Neural progenitor cell (in vitro differentiated cells): Measurements from ENCODE around the gene PAK4. TPM values are rescaled to one million over a fixed set of nuclear protein-coding genes. Genes with fewer than 3 reads are reported as not detected.

Experiments
- DNase-seq: peaks from one replicate; pipeline ENCODE4 v3.0.0-alpha.2; 2016; ENCODE audit warnings: low spot score
- H2AFZ ChIP-seq: fragments of 200-600 bp; sonication (generic); replicated peaks from 2 replicates; pipeline ENCODE4 v1.6.1; 2016; ENCODE audit warnings: antibody characterized with exemption
- H3F3A ChIP-seq: fragments of 200-600 bp; sonication (generic); 2 replicates; pipeline ENCODE4 v1.6.1; 2016; ENCODE audit warnings: antibody characterized with exemption, low read depth
- H3K27ac ChIP-seq: fragments of 200-600 bp; sonication (generic); 2 replicates; pipeline ENCODE4 v1.5.1; 2016; ENCODE audit warnings: mild to moderate bottlenecking
- H3K27me3 ChIP-seq: fragments of 200-600 bp; sonication (generic); 2 replicates; pipeline ENCODE4 v1.6.1; 2016; ENCODE audit warnings: mild to moderate bottlenecking, moderate library complexity
- H3K36me3 ChIP-seq: fragments of 200-600 bp; sonication (generic); 2 replicates; pipeline ENCODE4 v1.5.1; 2016
- H3K4me1 ChIP-seq: fragments of 200-600 bp; sonication (generic); 2 replicates; pipeline ENCODE4 v1.6.1; 2016; ENCODE audit warnings: mixed run types
- H3K4me2 ChIP-seq: fragments of 200-600 bp; sonication (generic); 2 replicates; pipeline ENCODE4 v1.6.1; 2016
- H3K4me3 ChIP-seq: fragments of 200-600 bp; sonication (generic); 2 replicates; pipeline ENCODE4 v1.5.1; 2016
- H3K79me2 ChIP-seq: fragments of 200-600 bp; sonication (generic); 2 replicates; pipeline ENCODE4 v1.6.1; 2016; ENCODE audit warnings: low read depth
- H3K9ac ChIP-seq: fragments of 200-600 bp; sonication (generic); 2 replicates; pipeline ENCODE4 v1.6.1; 2016
- H3K9me3 ChIP-seq: fragments of 200-600 bp; sonication (generic); 2 replicates; pipeline ENCODE4 v1.5.1; 2016; ENCODE audit warnings: low read depth
- H4K20me1 ChIP-seq: fragments of 200-600 bp; sonication (generic); 2 replicates; pipeline ENCODE4 v1.6.1; 2016; ENCODE audit warnings: low read depth
- H3K27ac Mint-ChIP-seq: 3 replicates; pipeline ENCODE4 v1.8.0; 2021; ENCODE audit warnings: mixed read lengths
- H3K27me3 Mint-ChIP-seq: 2 replicates; pipeline ENCODE4 v1.8.0; 2022; ENCODE audit warnings: low read depth, mild to moderate bottlenecking, inconsistent platforms, moderate library complexity, mixed read lengths; ENCODE audit not compliant: insufficient read depth
- H3K36me3 Mint-ChIP-seq: 3 replicates; pipeline ENCODE4 v1.8.0; 2021; ENCODE audit warnings: mixed read lengths
- H3K4me1 Mint-ChIP-seq: 3 replicates; pipeline ENCODE4 v1.8.0; 2021; ENCODE audit warnings: mixed read lengths
- H3K4me3 Mint-ChIP-seq: 3 replicates; pipeline ENCODE4 v1.8.0; 2021; ENCODE audit warnings: mild to moderate bottlenecking, moderate library complexity, mixed read lengths
- H3K9me3 Mint-ChIP-seq: 3 replicates; pipeline ENCODE4 v1.8.0; 2020; ENCODE audit warnings: mixed read lengths
- CTCF ChIP-seq: fragments of 200-600 bp; sonication (generic); IDR thresholded peaks from 2 replicates; pipeline ENCODE4 v1.5.1; 2017; ENCODE audit warnings: antibody characterized with exemption, mild to moderate bottlenecking
- EZH2 ChIP-seq: fragments of 200-600 bp; sonication (generic); IDR thresholded peaks from 2 replicates; pipeline ENCODE4 v1.6.1; 2017; ENCODE audit warnings: antibody characterized with exemption, mild to moderate bottlenecking, moderate library complexity
- EZH2phosphoT487 ChIP-seq: fragments of 200-600 bp; sonication (generic); IDR thresholded peaks from 2 replicates; pipeline ENCODE4 v1.6.1; 2017; ENCODE audit warnings: antibody characterized with exemption
- total RNA-seq: library from RNA; depleted of rRNA; stranded (reverse); fragments of >200 nt; gene quantifications from 2 replicates; pipeline ENCODE4 v1.2.3, GENCODE V29; 2015; ENCODE audit warnings: low replicate concordance

The PAK4 gene
- total RNA-seq, 1 donor from 2014 or later: 9.7 TPM

GRCh38 chr19:39179754-39180153 is 54.2 kb downstream of the PAK4 start:
- Mint-ChIP-seq H3K27ac (no peak overlapping the region), H3K27me3 (peaks cover 4% of the 10 kb centered on the region), H3K36me3 (peaks cover 4% of the 10 kb centered on the region), H3K4me1 (peaks cover 2% of the 10 kb centered on the region), H3K4me3 (no peak overlapping the region), H3K9me3 (no peaks in the 10 kb centered on the region)
- no peaks in the 10 kb centered on the region for H3K36me3 ChIP-seq
- no peak for TF ChIP-seq CTCF
- no peak for TF ChIP-seq EZH2
- no peak for TF ChIP-seq EZH2phosphoT487
- H3K4me1 ChIP-seq: no peaks in the 10 kb centered on the region
- no peak overlapping the region for H3K9ac ChIP-seq
- no peak overlapping the region for H3K4me2 ChIP-seq
- no peak overlapping the region for H3K4me3 ChIP-seq
- H3K27ac ChIP-seq: no peak overlapping the region
- no peaks in the 10 kb centered on the region for H3K9me3 ChIP-seq
- no peaks in the 10 kb centered on the region for H3K27me3 ChIP-seq
- DNase-seq: no peak
- no peak overlapping the region for H2AFZ ChIP-seq
- H3K79me2 ChIP-seq: no peaks in the 10 kb centered on the region
- H4K20me1 ChIP-seq: peaks cover 3% of the 10 kb centered on the region
- H3F3A ChIP-seq: no peaks in the 10 kb centered on the region

- Histone ChIP-seq H3K27me3 (no peaks in the 10 kb centered on the region), H3K9ac (no peak overlapping the region), H3K4me3 (no peak overlapping the region), H3K79me2 (no peaks in the 10 kb centered on the region), H3K9me3 (no peaks in the 10 kb centered on the region), H3K27ac (no peak overlapping the region), H3K4me1 (no peaks in the 10 kb centered on the region), H3K4me2 (no peak overlapping the region), H4K20me1 (peaks cover 3% of the 10 kb centered on the region), H3K36me3 (no peaks in the 10 kb centered on the region), H3F3A (no peaks in the 10 kb centered on the region), H2AFZ (no peak overlapping the region)
- H3K9me3 Mint-ChIP-seq: no peaks in the 10 kb centered on the region
- H3K4me3 Mint-ChIP-seq: no peak overlapping the region
- no peak for TF ChIP-seq CTCF
- no peak for TF ChIP-seq EZH2
- TF ChIP-seq EZH2phosphoT487: no peak
- peaks cover 4% of the 10 kb centered on the region for H3K36me3 Mint-ChIP-seq
- peak overlapping the region; percentile 50 for H3K27ac Mint-ChIP-seq
- DNase-seq: no peak
- H3K4me1 Mint-ChIP-seq: peaks cover 1% of the 10 kb centered on the region
- peaks cover 4% of the 10 kb centered on the region for H3K27me3 Mint-ChIP-seq
Observed at GRCh38 chr19:39180749-39181148, 55.2 kb downstream of the PAK4 start.

- peak overlapping the region; percentile 65 for H3K27ac Mint-ChIP-seq
- Histone ChIP-seq H2AFZ (no peak overlapping the region), H4K20me1 (peaks cover 3% of the 10 kb centered on the region), H3F3A (no peaks in the 10 kb centered on the region), H3K79me2 (no peaks in the 10 kb centered on the region), H3K9ac (no peak overlapping the region), H3K27me3 (no peaks in the 10 kb centered on the region), H3K9me3 (no peaks in the 10 kb centered on the region), H3K27ac (no peak overlapping the region), H3K4me2 (no peak overlapping the region), H3K4me1 (no peaks in the 10 kb centered on the region), H3K4me3 (no peak overlapping the region), H3K36me3 (no peaks in the 10 kb centered on the region)
- H3K4me3 Mint-ChIP-seq: no peak overlapping the region
- TF ChIP-seq CTCF (no peak), EZH2phosphoT487 (no peak), EZH2 (no peak)
- no peaks in the 10 kb centered on the region for H3K4me1 Mint-ChIP-seq
- H3K27me3 Mint-ChIP-seq: peaks cover 4% of the 10 kb centered on the region
- no peak for DNase-seq
- peaks cover 4% of the 10 kb centered on the region for H3K36me3 Mint-ChIP-seq
- H3K9me3 Mint-ChIP-seq: no peaks in the 10 kb centered on the region
Observed at GRCh38 chr19:39181500-39182173, 56.1 kb downstream of the PAK4 start.
